Smooth muscle cell (in vitro differentiated cells): ENCODE results near the gene ELP1. TPM values are rescaled to one million over a fixed set of nuclear protein-coding genes. Genes with fewer than 3 reads are reported as not detected.
"Not testable (repeated sequence)": the region's sequence is repeated elsewhere in the genome, so short reads cannot be mapped to it uniquely, and the experiment has no call there.

Source experiments
- DNase-seq: peaks from one replicate; lab custom pipeline; 2025; ENCODE audit not compliant: unreplicated experiment; lab: John Stamatoyannopoulos, UW
- H2AFZ ChIP-seq: fragments of 200-600 bp; sonication (generic); 2 replicates; pipeline ENCODE4 v1.6.0; 2016; ENCODE audit warnings: antibody characterized with exemption, low read depth, mild to moderate bottlenecking
- H3F3A ChIP-seq: fragments of 200-600 bp; sonication (generic); 2 replicates; pipeline ENCODE4 v1.6.0; 2017; ENCODE audit warnings: antibody characterized with exemption, low read depth
- H3K27ac ChIP-seq: fragments of 200-600 bp; sonication (generic); 2 replicates; pipeline ENCODE4 v1.5.1; 2016; ENCODE audit warnings: low read depth, mild to moderate bottlenecking
- H3K27me3 ChIP-seq: fragments of 200-600 bp; sonication (generic); 2 replicates; pipeline ENCODE4 v1.6.1; 2016; ENCODE audit warnings: low read depth, mild to moderate bottlenecking
- H3K36me3 ChIP-seq: fragments of 200-600 bp; sonication (generic); 2 replicates; pipeline ENCODE4 v1.5.1; 2016; ENCODE audit warnings: low read depth
- H3K4me1 ChIP-seq: fragments of 200-600 bp; sonication (generic); 2 replicates; pipeline ENCODE4 v1.5.1; 2016; ENCODE audit warnings: low read depth
- H3K4me2 ChIP-seq: fragments of 200-600 bp; sonication (generic); 2 replicates; pipeline ENCODE4 v1.6.0; 2016; ENCODE audit warnings: mild to moderate bottlenecking
- H3K4me3 ChIP-seq: fragments of 200-600 bp; sonication (generic); 2 replicates; pipeline ENCODE4 v1.5.1; 2016; ENCODE audit warnings: mild to moderate bottlenecking
- H3K79me2 ChIP-seq: fragments of 200-600 bp; sonication (generic); 2 replicates; pipeline ENCODE4 v1.6.0; 2016; ENCODE audit warnings: low read depth, mild to moderate bottlenecking
- H3K9ac ChIP-seq: fragments of 200-600 bp; sonication (generic); 2 replicates; pipeline ENCODE4 v1.6.0; 2016; ENCODE audit warnings: low read depth
- H3K9me3 ChIP-seq: fragments of 200-600 bp; sonication (generic); replicated peaks from 2 replicates; pipeline ENCODE4 v1.5.1; 2016; ENCODE audit warnings: low read depth
- H4K20me1 ChIP-seq: fragments of 200-600 bp; sonication (generic); 2 replicates; pipeline ENCODE4 v1.6.0; 2016; ENCODE audit warnings: low read depth
- CTCF ChIP-seq: fragments of 200-600 bp; sonication (generic); IDR thresholded peaks from 2 replicates; pipeline ENCODE4 v1.5.1; 2017; ENCODE audit warnings: borderline replicate concordance, mild to moderate bottlenecking, antibody characterized with exemption; ENCODE audit not compliant: insufficient read depth, poor library complexity, severe bottlenecking
- WGBS: methylation state at CpG from one replicate; pipeline ENCODE4 v1.1.7; 2016; ENCODE audit warnings: low lambda C conversion rate; 5-methylcytosine and 5-hydroxymethylcytosine counted together
- polyA plus RNA-seq: library from polyadenylated mRNA; unstranded; fragments of >200 nt; fragmentation: Nextera tagmentation; extraction: Ambion mirVana; gene quantifications from 2 replicates; pipeline ENCODE4 v1.2.1, GENCODE V29; 2016
- total RNA-seq: library from RNA; depleted of rRNA; stranded (reverse); fragments of >200 nt; gene quantifications from 2 replicates; pipeline ENCODE4 v1.2.3, GENCODE V29; 2014

ELP1 gene
- total and polyA plus RNA-seq, 2 experiments from 2014 or later, result 16.2 to 72.1 TPM

- no peak overlapping the region for H3K27ac ChIP-seq
- no peak overlapping the region for H3K9ac ChIP-seq
- no peaks in the 10 kb centered on the region for H4K20me1 ChIP-seq
- H3K4me2 ChIP-seq, result no peak overlapping the region
- H3K9me3 ChIP-seq, result no peaks in the 10 kb centered on the region
- peaks cover 2% of the 10 kb centered on the region for H3K4me1 ChIP-seq
- no peak for TF ChIP-seq CTCF
- no peaks in the 10 kb centered on the region for H3K79me2 ChIP-seq
- 85% methylated on average over 16 of the region's 16 CpGs for WGBS
- H2AFZ ChIP-seq, result no peak overlapping the region
- DNase-seq, result no peak
- no peaks in the 10 kb centered on the region for H3F3A ChIP-seq
- H3K4me3 ChIP-seq, result no peak overlapping the region
- H3K27me3 ChIP-seq, result no peaks in the 10 kb centered on the region
- H3K36me3 ChIP-seq, result no peaks in the 10 kb centered on the region
Observed at GRCh38 chr9:108842610-108843295, 91.2 kb downstream of the ELP1 start.

- H3K4me3 ChIP-seq, H2AFZ ChIP-seq, H3F3A ChIP-seq, H3K27me3 ChIP-seq, H3K9ac ChIP-seq, H3K9me3 ChIP-seq, H3K79me2 ChIP-seq, H4K20me1 ChIP-seq, H3K27ac ChIP-seq, DNase-seq, H3K4me2 ChIP-seq, H3K36me3 ChIP-seq: not testable (repeated sequence)
- H3K4me1 ChIP-seq, result peaks cover 21% of the 10 kb centered on the region
- WGBS, result 90% methylated on average over 5 of the region's 5 CpGs
Observed at GRCh38 chr9:108839561-108839960, 94.4 kb downstream of the ELP1 start.

- H3K4me1 ChIP-seq, result peaks cover 21% of the 10 kb centered on the region
- H3K36me3 ChIP-seq, result no peaks in the 10 kb centered on the region
- no peak for DNase-seq
- peak overlapping the region; percentile 67 for H3K27ac ChIP-seq
- no peak for TF ChIP-seq CTCF
- H2AFZ ChIP-seq, result no peak overlapping the region
- no peak overlapping the region for H3K4me3 ChIP-seq
- H3F3A ChIP-seq, result peaks cover 3% of the 10 kb centered on the region
- H4K20me1 ChIP-seq, result no peaks in the 10 kb centered on the region
- no peaks in the 10 kb centered on the region for H3K9me3 ChIP-seq
- H3K4me2 ChIP-seq, result no peak overlapping the region
- WGBS, result 63% methylated on average over 6 of the region's 6 CpGs
- H3K27me3 ChIP-seq, result no peaks in the 10 kb centered on the region
- no peak overlapping the region for H3K9ac ChIP-seq
- no peaks in the 10 kb centered on the region for H3K79me2 ChIP-seq
Observed at GRCh38 chr9:108838017-108838416, 95.9 kb downstream of the ELP1 start.

- Histone ChIP-seq H4K20me1 (no peaks in the 10 kb centered on the region), H3K36me3 (no peaks in the 10 kb centered on the region), H3F3A (peaks cover 3% of the 10 kb centered on the region), H3K79me2 (no peaks in the 10 kb centered on the region), H3K9me3 (no peaks in the 10 kb centered on the region), H2AFZ (no peak overlapping the region), H3K4me3 (no peak overlapping the region), H3K4me1 (peaks cover 21% of the 10 kb centered on the region), H3K4me2 (peak overlapping the region; percentile 38), H3K27ac (peak overlapping the region; percentile 67), H3K27me3 (no peaks in the 10 kb centered on the region), H3K9ac (no peak overlapping the region)
- 90% methylated on average over 4 of the region's 4 CpGs for WGBS
- DNase-seq, result no peak
- TF ChIP-seq CTCF, result no peak
Observed at GRCh38 chr9:108837530-108837929, 96.4 kb downstream of the ELP1 start.
